ENCODE results near the gene RASSF7. TPM values are rescaled to one million over a fixed set of nuclear protein-coding genes. Genes with fewer than 3 reads are reported as not detected.

RASSF7 gene
- total RNA-seq, 2 donors from 2014 or later, result 49.4 to 107 TPM

DNA sequence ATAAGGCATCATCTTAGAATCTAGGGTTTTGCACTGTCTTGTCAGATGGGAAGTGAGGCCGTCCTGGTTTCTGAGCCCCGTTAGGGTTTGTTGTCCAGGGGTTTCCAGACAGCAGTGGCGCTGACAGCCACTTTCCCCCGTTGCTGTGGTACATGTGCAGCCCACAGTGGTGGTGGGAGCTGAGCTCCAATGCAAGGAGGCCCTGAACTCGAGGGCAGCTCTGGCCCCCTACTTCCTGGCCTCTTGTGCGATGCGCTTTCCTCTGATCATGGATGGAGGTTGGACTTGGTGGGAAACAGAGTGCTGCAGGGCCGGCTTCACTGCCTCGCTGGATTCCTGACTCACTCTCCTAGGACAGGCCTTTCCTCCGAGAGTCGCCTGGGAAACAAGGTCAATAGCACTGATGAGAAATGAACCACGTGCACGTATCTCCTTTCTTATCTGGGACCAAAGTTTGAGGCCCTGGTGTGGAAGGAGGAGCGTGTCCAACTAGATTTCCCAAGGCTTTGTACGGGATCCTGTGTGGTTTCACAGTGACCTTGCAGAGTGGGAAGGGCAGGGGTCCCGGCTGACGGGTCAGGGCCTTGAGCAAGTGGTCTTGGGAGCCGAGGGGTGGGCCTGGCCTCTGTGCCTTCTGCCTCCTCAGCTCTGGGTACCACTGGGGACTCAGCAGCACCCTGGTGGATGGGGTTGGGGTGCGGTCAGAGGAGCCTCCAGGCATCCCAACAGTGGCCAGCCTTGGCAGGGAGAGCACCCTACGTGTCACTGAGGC lies 19.2 kb downstream of the RASSF7 start:
- Histone ChIP-seq H3K36me3 (peaks cover 4 to 13% of the 10 kb centered on the region in 2 donors), H3K4me3 (no peak overlapping the region), H3K27ac (no peak overlapping the region), H3K27me3 (replicated peaks; ENCODE audit: insufficient read depth) (no peaks in the 10 kb centered on the region), H3K4me1 (replicated peaks) (peaks cover 15% of the 10 kb centered on the region), H3K9me3 (no peaks in the 10 kb centered on the region)
- no peak for TF ChIP-seq POLR2AphosphoS5 (IDR thresholded peaks at IDR 0.05)
- no peak for TF ChIP-seq POLR2A (IDR thresholded peaks at IDR 0.05)
- no peak for TF ChIP-seq CTCF (IDR thresholded peaks at IDR 0.05)
- DNase-seq (ENCODE audit: low spot score), result no peak
- intact Hi-C loops (cut with DNase I), result no loop called here
- 76% methylated on average over 20 of the region's 20 CpGs for WGBS

DNA sequence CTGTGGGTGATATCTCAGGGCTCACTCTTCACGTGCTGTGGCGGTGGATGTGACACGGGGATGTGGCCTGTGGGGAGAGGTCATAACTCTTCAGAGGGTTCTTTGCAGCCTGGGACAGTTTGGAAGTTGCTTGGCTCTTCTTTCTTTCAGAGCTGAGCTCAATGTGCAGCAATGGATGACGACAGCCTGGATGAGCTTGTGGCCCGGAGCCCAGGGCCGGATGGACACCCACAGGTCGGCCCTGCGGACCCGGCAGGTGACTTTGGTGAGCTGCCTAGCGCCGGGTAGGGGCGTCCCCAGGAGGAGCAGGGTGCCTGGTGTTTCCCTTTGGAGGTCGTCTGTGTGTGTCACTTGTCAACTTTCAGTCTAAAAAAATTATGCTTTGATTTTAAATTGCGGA lies 20.6 kb downstream of the RASSF7 start:
- intact Hi-C loops (cut with DNase I), result no loop called here
- no peak for DNase-seq (ENCODE audit: low spot score)
- Histone ChIP-seq H3K36me3 (peaks cover 4 to 13% of the 10 kb centered on the region in 2 donors), H3K27ac (no peak overlapping the region), H3K27me3 (replicated peaks; ENCODE audit: insufficient read depth) (no peaks in the 10 kb centered on the region), H3K9me3 (no peaks in the 10 kb centered on the region), H3K4me1 (replicated peaks) (peaks cover 11% of the 10 kb centered on the region), H3K4me3 (no peak overlapping the region)
- TF ChIP-seq CTCF (IDR thresholded peaks at IDR 0.05), result no peak
- no peak for TF ChIP-seq POLR2A (IDR thresholded peaks at IDR 0.05)
- no peak for TF ChIP-seq POLR2AphosphoS5 (IDR thresholded peaks at IDR 0.05)
- 76% methylated on average over 14 of the region's 14 CpGs for WGBS

- H3K4me1 ChIP-seq (replicated peaks), result peaks cover 11% of the 10 kb centered on the region
- intact Hi-C loops (cut with DNase I), result no loop called here
- peaks cover 4 to 13% of the 10 kb centered on the region in 2 donors for H3K36me3 ChIP-seq
- no peak for DNase-seq (ENCODE audit: low spot score)
- no peak overlapping the region for H3K27ac ChIP-seq
- WGBS, result 72% methylated on average over 17 of the region's 17 CpGs
- H3K27me3 ChIP-seq (replicated peaks; ENCODE audit: insufficient read depth), result no peaks in the 10 kb centered on the region
- H3K4me3 ChIP-seq, result no peak overlapping the region
- H3K9me3 ChIP-seq, result no peaks in the 10 kb centered on the region
- TF ChIP-seq POLR2A (IDR thresholded peaks at IDR 0.05) (no peak), CTCF (IDR thresholded peaks at IDR 0.05) (no peak), POLR2AphosphoS5 (IDR thresholded peaks at IDR 0.05) (no peak)
Observed at GRCh38 chr11:581752-582151, 21.0 kb downstream of the RASSF7 start.

DNA sequence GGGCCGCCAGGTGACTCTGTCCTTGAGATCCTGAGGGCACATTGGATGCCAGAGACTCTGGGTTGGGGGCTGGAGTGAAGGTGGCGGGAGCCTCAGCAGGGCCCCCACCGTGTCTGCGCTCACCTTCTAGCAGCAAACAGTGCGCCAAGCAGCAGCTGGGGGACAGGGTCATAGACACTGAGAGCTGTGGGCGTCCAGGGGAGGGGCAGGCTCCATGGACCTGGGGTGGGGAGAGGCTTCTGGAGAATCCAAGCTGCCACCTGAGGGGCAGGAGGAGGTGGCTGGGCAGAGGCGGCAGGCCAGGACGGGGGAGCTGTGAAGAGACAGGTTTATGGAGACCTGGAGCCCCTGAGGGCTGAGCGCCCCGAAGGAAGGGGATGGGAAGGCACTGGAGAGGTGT lies 23.5 kb downstream of the RASSF7 start:
- 94% methylated on average over 10 of the region's 10 CpGs for WGBS
- Histone ChIP-seq H3K4me1 (replicated peaks) (no peaks in the 10 kb centered on the region), H3K36me3 (peaks cover 4 to 24% of the 10 kb centered on the region in 2 donors), H3K4me3 (no peak overlapping the region), H3K27ac (no peak overlapping the region), H3K27me3 (replicated peaks; ENCODE audit: insufficient read depth) (no peaks in the 10 kb centered on the region), H3K9me3 (no peaks in the 10 kb centered on the region)
- no peak for DNase-seq (ENCODE audit: low spot score)
- no peak for TF ChIP-seq POLR2A (IDR thresholded peaks at IDR 0.05)
- TF ChIP-seq POLR2AphosphoS5 (IDR thresholded peaks at IDR 0.05), result no peak
- no peak for TF ChIP-seq CTCF (IDR thresholded peaks at IDR 0.05)
- intact Hi-C loops (cut with DNase I), result no loop called here
